Neural progenitor cell (in vitro differentiated cells): ENCODE results near the gene NES. TPM values are rescaled to one million over a fixed set of nuclear protein-coding genes. Genes with fewer than 3 reads are reported as not detected.

Experiments used
- DNase-seq: peaks from one replicate; pipeline ENCODE4 v3.0.0-alpha.2; 2016; ENCODE audit warnings: low spot score
- H2AFZ ChIP-seq: fragments of 200-600 bp; sonication (generic); replicated peaks from 2 replicates; pipeline ENCODE4 v1.6.1; 2016; ENCODE audit warnings: antibody characterized with exemption
- H3F3A ChIP-seq: fragments of 200-600 bp; sonication (generic); 2 replicates; pipeline ENCODE4 v1.6.1; 2016; ENCODE audit warnings: antibody characterized with exemption, low read depth
- H3K27ac ChIP-seq: fragments of 200-600 bp; sonication (generic); 2 replicates; pipeline ENCODE4 v1.5.1; 2016; ENCODE audit warnings: mild to moderate bottlenecking
- H3K27me3 ChIP-seq: fragments of 200-600 bp; sonication (generic); 2 replicates; pipeline ENCODE4 v1.6.1; 2016; ENCODE audit warnings: mild to moderate bottlenecking, moderate library complexity
- H3K36me3 ChIP-seq: fragments of 200-600 bp; sonication (generic); 2 replicates; pipeline ENCODE4 v1.5.1; 2016
- H3K4me1 ChIP-seq: fragments of 200-600 bp; sonication (generic); 2 replicates; pipeline ENCODE4 v1.6.1; 2016; ENCODE audit warnings: mixed run types
- H3K4me2 ChIP-seq: fragments of 200-600 bp; sonication (generic); 2 replicates; pipeline ENCODE4 v1.6.1; 2016
- H3K4me3 ChIP-seq: fragments of 200-600 bp; sonication (generic); 2 replicates; pipeline ENCODE4 v1.5.1; 2016
- H3K79me2 ChIP-seq: fragments of 200-600 bp; sonication (generic); 2 replicates; pipeline ENCODE4 v1.6.1; 2016; ENCODE audit warnings: low read depth
- H3K9ac ChIP-seq: fragments of 200-600 bp; sonication (generic); 2 replicates; pipeline ENCODE4 v1.6.1; 2016
- H3K9me3 ChIP-seq: fragments of 200-600 bp; sonication (generic); 2 replicates; pipeline ENCODE4 v1.5.1; 2016; ENCODE audit warnings: low read depth
- H4K20me1 ChIP-seq: fragments of 200-600 bp; sonication (generic); 2 replicates; pipeline ENCODE4 v1.6.1; 2016; ENCODE audit warnings: low read depth
- H3K27ac Mint-ChIP-seq: 3 replicates; pipeline ENCODE4 v1.8.0; 2021; ENCODE audit warnings: mixed read lengths
- H3K27me3 Mint-ChIP-seq: 2 replicates; pipeline ENCODE4 v1.8.0; 2022; ENCODE audit warnings: low read depth, mild to moderate bottlenecking, inconsistent platforms, moderate library complexity, mixed read lengths; ENCODE audit not compliant: insufficient read depth
- H3K36me3 Mint-ChIP-seq: 3 replicates; pipeline ENCODE4 v1.8.0; 2021; ENCODE audit warnings: mixed read lengths
- H3K4me1 Mint-ChIP-seq: 3 replicates; pipeline ENCODE4 v1.8.0; 2021; ENCODE audit warnings: mixed read lengths
- H3K4me3 Mint-ChIP-seq: 3 replicates; pipeline ENCODE4 v1.8.0; 2021; ENCODE audit warnings: mild to moderate bottlenecking, moderate library complexity, mixed read lengths
- H3K9me3 Mint-ChIP-seq: 3 replicates; pipeline ENCODE4 v1.8.0; 2020; ENCODE audit warnings: mixed read lengths
- EZH2 ChIP-seq: fragments of 200-600 bp; sonication (generic); IDR thresholded peaks from 2 replicates; pipeline ENCODE4 v1.6.1; 2017; ENCODE audit warnings: antibody characterized with exemption, mild to moderate bottlenecking, moderate library complexity
- EZH2phosphoT487 ChIP-seq: fragments of 200-600 bp; sonication (generic); IDR thresholded peaks from 2 replicates; pipeline ENCODE4 v1.6.1; 2017; ENCODE audit warnings: antibody characterized with exemption
- total RNA-seq: library from RNA; depleted of rRNA; stranded (reverse); fragments of >200 nt; gene quantifications from 2 replicates; pipeline ENCODE4 v1.2.3, GENCODE V29; 2015; ENCODE audit warnings: low replicate concordance
- TF ChIP-seq, protein P1 (sequence below): fragments of 200-600 bp; sonication (generic); IDR thresholded peaks from 2 replicates; pipeline ENCODE4 v1.5.1; 2017; ENCODE audit warnings: antibody characterized with exemption, mild to moderate bottlenecking

Gene NES
- total RNA-seq, 1 donor from 2014 or later, result 83.8 TPM

DNA sequence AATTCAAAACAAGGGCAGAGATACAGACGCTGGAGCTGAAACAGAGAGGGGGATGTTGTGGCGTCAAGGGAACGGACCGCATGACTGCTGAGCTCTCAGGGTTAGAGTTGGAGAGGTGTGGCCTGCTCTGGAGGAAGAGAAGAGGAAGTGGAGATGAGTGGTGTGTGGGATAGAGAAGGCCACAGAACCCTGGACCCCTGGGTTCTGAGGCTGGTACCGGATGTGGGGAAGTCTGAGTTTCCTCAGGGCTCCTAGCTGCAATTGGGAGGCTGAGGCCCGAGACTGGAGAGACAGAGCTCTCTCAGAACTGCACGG, 33.5 kb downstream of the NES start:
- no peaks in the 10 kb centered on the region for H3K36me3 ChIP-seq
- H3K9ac ChIP-seq, result no peak overlapping the region
- no peak overlapping the region for H3K27ac Mint-ChIP-seq
- peaks cover 45% of the 10 kb centered on the region for H3K27me3 Mint-ChIP-seq
- no peak for DNase-seq
- no peaks in the 10 kb centered on the region for H3K9me3 Mint-ChIP-seq
- H3K4me1 Mint-ChIP-seq, result peaks cover 31% of the 10 kb centered on the region
- H3K27ac ChIP-seq, result no peak overlapping the region
- peaks cover 100% of the 10 kb centered on the region for H3K27me3 ChIP-seq
- peaks cover 35% of the 10 kb centered on the region for H3F3A ChIP-seq
- H3K9me3 ChIP-seq, result no peaks in the 10 kb centered on the region
- no peak overlapping the region for H2AFZ ChIP-seq
- H3K36me3 Mint-ChIP-seq, result no peaks in the 10 kb centered on the region
- no peaks in the 10 kb centered on the region for H3K79me2 ChIP-seq
- peaks cover 15% of the 10 kb centered on the region for H3K4me1 ChIP-seq
- H3K4me3 Mint-ChIP-seq, result no peak overlapping the region
- no peak overlapping the region for H3K4me3 ChIP-seq
- peaks cover 48% of the 10 kb centered on the region for H4K20me1 ChIP-seq
- H3K4me2 ChIP-seq, result no peak overlapping the region
- TF ChIP-seq, protein P1, sequence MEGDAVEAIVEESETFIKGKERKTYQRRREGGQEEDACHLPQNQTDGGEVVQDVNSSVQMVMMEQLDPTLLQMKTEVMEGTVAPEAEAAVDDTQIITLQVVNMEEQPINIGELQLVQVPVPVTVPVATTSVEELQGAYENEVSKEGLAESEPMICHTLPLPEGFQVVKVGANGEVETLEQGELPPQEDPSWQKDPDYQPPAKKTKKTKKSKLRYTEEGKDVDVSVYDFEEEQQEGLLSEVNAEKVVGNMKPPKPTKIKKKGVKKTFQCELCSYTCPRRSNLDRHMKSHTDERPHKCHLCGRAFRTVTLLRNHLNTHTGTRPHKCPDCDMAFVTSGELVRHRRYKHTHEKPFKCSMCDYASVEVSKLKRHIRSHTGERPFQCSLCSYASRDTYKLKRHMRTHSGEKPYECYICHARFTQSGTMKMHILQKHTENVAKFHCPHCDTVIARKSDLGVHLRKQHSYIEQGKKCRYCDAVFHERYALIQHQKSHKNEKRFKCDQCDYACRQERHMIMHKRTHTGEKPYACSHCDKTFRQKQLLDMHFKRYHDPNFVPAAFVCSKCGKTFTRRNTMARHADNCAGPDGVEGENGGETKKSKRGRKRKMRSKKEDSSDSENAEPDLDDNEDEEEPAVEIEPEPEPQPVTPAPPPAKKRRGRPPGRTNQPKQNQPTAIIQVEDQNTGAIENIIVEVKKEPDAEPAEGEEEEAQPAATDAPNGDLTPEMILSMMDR, result no peak
- TF ChIP-seq EZH2 (no peak), EZH2phosphoT487 (no peak)

DNA sequence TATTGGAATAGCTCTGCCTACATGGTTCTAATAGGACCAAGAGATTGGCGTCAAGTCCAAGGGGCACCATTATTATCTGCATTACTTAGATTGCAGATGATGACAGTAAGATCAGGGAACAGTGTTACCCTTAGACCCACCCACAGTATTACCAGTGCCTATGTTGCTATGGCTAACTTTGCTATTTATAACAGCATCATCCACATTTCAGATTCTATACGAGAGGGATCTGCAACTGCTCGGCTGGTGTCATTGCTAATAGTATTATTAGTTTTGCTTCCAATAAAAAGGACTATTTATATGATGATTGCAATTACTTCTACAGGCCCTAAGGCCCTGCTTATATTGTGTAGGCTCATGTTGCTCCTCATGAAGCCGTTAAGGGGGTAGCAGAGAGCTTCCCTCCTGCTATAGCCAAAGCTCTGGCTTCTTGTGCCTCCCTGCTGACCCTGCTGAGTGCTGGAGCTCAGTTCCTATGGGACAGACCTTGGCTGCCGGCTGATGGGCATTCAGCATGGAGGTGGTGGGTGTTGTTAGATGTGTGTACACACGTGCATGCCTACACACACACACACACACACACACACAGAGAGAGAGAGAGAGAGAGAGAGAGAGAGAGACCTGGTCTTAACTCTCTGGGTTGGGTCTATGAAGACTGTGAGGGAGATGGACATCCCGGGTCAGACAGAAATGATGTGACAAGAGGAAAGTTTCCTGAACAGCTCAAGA, 34.0 kb downstream of the NES start:
- H2AFZ ChIP-seq, result no peak overlapping the region
- H3F3A ChIP-seq, result peaks cover 35% of the 10 kb centered on the region
- peak overlapping the region; percentile 83 for H3K4me3 Mint-ChIP-seq
- peaks cover 48% of the 10 kb centered on the region for H4K20me1 ChIP-seq
- peaks cover 34% of the 10 kb centered on the region for H3K4me1 Mint-ChIP-seq
- no peak overlapping the region for H3K9ac ChIP-seq
- H3K27me3 ChIP-seq, result peaks cover 100% of the 10 kb centered on the region
- peaks cover 45% of the 10 kb centered on the region for H3K27me3 Mint-ChIP-seq
- no peaks in the 10 kb centered on the region for H3K36me3 Mint-ChIP-seq
- H3K27ac Mint-ChIP-seq, result no peak overlapping the region
- no peak overlapping the region for H3K4me2 ChIP-seq
- TF ChIP-seq EZH2phosphoT487 (no peak), EZH2 (no peak)
- TF ChIP-seq, protein P1, result no peak
- no peak overlapping the region for H3K4me3 ChIP-seq
- no peak overlapping the region for H3K27ac ChIP-seq
- DNase-seq, result no peak
- no peaks in the 10 kb centered on the region for H3K36me3 ChIP-seq
- peaks cover 15% of the 10 kb centered on the region for H3K4me1 ChIP-seq
- no peaks in the 10 kb centered on the region for H3K9me3 Mint-ChIP-seq
- no peaks in the 10 kb centered on the region for H3K9me3 ChIP-seq
- H3K79me2 ChIP-seq, result no peaks in the 10 kb centered on the region

DNA sequence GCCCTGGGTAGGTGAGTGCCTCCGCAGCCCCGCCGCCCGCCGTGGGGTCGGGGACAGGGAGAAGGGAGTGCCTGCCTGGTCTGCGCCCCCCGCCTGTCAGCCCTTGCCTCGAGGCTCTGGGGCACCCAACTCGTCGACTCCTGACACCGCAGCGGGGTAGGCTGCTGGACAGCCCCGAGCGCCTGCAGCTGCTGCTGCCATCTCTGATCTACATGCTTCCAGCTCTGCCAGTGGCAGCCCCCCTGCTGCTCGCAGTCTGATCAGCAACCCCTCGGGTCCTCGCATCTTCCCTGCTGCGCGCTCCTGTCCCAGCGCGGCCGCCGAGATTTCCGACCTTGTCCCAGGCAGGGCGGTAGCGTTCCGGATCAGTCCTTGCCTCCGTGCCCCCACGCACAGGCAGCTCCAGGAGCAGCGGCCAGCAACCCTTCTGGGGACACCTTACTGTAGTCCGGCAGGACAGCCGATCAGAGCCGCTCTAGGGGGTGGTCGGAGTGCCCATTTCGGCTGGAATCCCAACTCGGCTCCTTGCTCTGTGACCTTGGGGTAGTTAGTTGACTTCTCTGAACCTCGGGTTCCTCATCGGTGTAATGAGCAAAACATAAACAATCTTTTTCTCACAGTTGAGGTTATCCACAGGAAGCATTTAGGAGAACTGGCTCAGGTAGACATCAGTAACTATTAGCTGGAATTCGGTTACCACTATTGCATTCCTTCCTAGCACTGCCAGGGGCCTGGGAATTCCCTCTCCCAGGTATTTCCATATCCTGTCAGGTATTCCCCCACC, 34.8 kb downstream of the NES start:
- Histone ChIP-seq H3K9me3 (no peaks in the 10 kb centered on the region), H3F3A (peaks cover 35% of the 10 kb centered on the region), H3K36me3 (no peaks in the 10 kb centered on the region), H3K27me3 (peaks cover 100% of the 10 kb centered on the region), H4K20me1 (peaks cover 48% of the 10 kb centered on the region), H3K4me1 (peaks cover 15% of the 10 kb centered on the region), H2AFZ (peak overlapping the region; percentile 4), H3K9ac (no peak overlapping the region), H3K79me2 (no peaks in the 10 kb centered on the region), H3K27ac (no peak overlapping the region), H3K4me3 (peak overlapping the region; percentile 51), H3K4me2 (peak overlapping the region; percentile 97)
- Mint-ChIP-seq H3K27me3 (peaks cover 39% of the 10 kb centered on the region), H3K9me3 (no peaks in the 10 kb centered on the region), H3K27ac (no peak overlapping the region), H3K4me3 (peak overlapping the region; percentile 83), H3K4me1 (peaks cover 34% of the 10 kb centered on the region), H3K36me3 (no peaks in the 10 kb centered on the region)
- TF ChIP-seq EZH2phosphoT487 (peak; percentile 91), EZH2 (peak; percentile 88)
- TF ChIP-seq, protein P1, result no peak
- peak; percentile 59 for DNase-seq
